ENCODE data around the gene FBXO31.

- no peak for TF ChIP-seq POLR2A (IDR thresholded peaks at IDR 0.05)
- TF ChIP-seq CTCF (IDR thresholded peaks at IDR 0.05) = no peak
These were observed 17.3 kb downstream of the FBXO31 start for GRCh38 chr16:87366288-87366687.

All from ovary (tissue), 3 donors.